ENCODE measurements around the gene ASIC1.
"Not testable (repeated sequence)": the region's sequence is repeated elsewhere in the genome, so short reads cannot be mapped to it uniquely, and the experiment has no call there.

ASIC1 gene

GRCh38 chr12:50057000-50057841 is at the start of gene ASIC1:
Gene ASIC1 (plus strand): TSS chr12:50057596. CDS start chr12:50058767, 1,171 bp downstream.
- peak; percentile 41 for DNase-seq

- DNase-seq: no peak
Observed at GRCh38 chr12:50013361-50014147, 43.8 kb upstream of the ASIC1 start.

- DNase-seq: no peak
Observed at GRCh38 chr12:50014342-50014741, 43.1 kb upstream of the ASIC1 start.

GRCh38 chr12:50016501-50017475 is 40.6 kb upstream of the ASIC1 start:
- DNase-seq: no peak

GRCh38 chr12:50017641-50018040 is 39.8 kb upstream of the ASIC1 start:
- no peak for DNase-seq

GRCh38 chr12:50018154-50018553 is 39.2 kb upstream of the ASIC1 start:
- DNase-seq: no peak

GRCh38 chr12:50018968-50019367 is 38.4 kb upstream of the ASIC1 start:
- DNase-seq: no peak

- DNase-seq: no peak
Observed at GRCh38 chr12:50019524-50019923, 37.9 kb upstream of the ASIC1 start.

GRCh38 chr12:50021031-50021430 is 36.4 kb upstream of the ASIC1 start:
- DNase-seq: no peak

GRCh38 chr12:50022903-50023302 is 34.5 kb upstream of the ASIC1 start:
- DNase-seq: no peak

GRCh38 chr12:50024227-50024626 is 33.2 kb upstream of the ASIC1 start:
- DNase-seq: no peak

GRCh38 chr12:50024805-50025186 is 32.6 kb upstream of the ASIC1 start:
- no peak for DNase-seq

- DNase-seq: peak; percentile 98
Observed at GRCh38 chr12:50025187-50026059, 32.0 kb upstream of the ASIC1 start, which contains the start of gene RACGAP1. Gene RACGAP1 (minus strand): TSS chr12:50025494. CDS start chr12:50016715, 8,779 bp downstream.

GRCh38 chr12:50026691-50027090 is 30.7 kb upstream of the ASIC1 start:
- DNase-seq: no peak

- not testable (repeated sequence) for DNase-seq
Observed at GRCh38 chr12:50030449-50030848, 26.9 kb upstream of the ASIC1 start.

- DNase-seq: no peak
Observed at GRCh38 chr12:50032515-50032853, 24.9 kb upstream of the ASIC1 start.

GRCh38 chr12:50032854-50033581 is 24.4 kb upstream of the ASIC1 start:
- DNase-seq: no peak

- DNase-seq: no peak
Observed at GRCh38 chr12:50038336-50038735, 19.1 kb upstream of the ASIC1 start.

- peak; percentile 36 for DNase-seq
Observed at GRCh38 chr12:50039151-50039835, 18.1 kb upstream of the ASIC1 start.

- DNase-seq: no peak
Observed at GRCh38 chr12:50040657-50041056, 16.7 kb upstream of the ASIC1 start.
